HepG2 (cell line): Measurements from ENCODE around the gene SLC10A1. TPM values are rescaled to one million over a fixed set of nuclear protein-coding genes. Genes with fewer than 3 reads are reported as not detected.

Experiments used
- ASH2L ChIP-seq: fragments of 300-600, 200-600 bp; sonication (generic); IDR thresholded peaks from 2 replicates; pipeline ENCODE4 v1.7.0; 2017; ENCODE audit warnings: low read depth, mild to moderate bottlenecking, moderate library complexity, mixed read lengths, low read length; ENCODE audit not compliant: insufficient read length
- ATF7-NPFF ChIP-seq: sonication (generic); formaldehyde crosslinking; IDR thresholded peaks from 2 replicates; pipeline ENCODE4 v1.8.1; 2023; ENCODE audit warnings: mild to moderate bottlenecking, low read depth, missing genetic modification reagents, moderate library complexity
- BORCS8-MEF2B ChIP-seq: sonication (generic); formaldehyde crosslinking; IDR thresholded peaks from 2 replicates; pipeline ENCODE4 v1.8.0; 2022; ENCODE audit warnings: mild to moderate bottlenecking, missing genetic modification reagents
- FOXA1 ChIP-seq, 2 experiments: fragments of 450-650 bp in 1 of 2; sonication (generic) in 1 of 2; formaldehyde crosslinking in 1 of 2; IDR thresholded peaks; 2 replicates each; pipeline versions ENCODE4 v1.4.0 to v1.6.1; 2016 to 2020; ENCODE audit warnings: missing genetic modification reagents in 1 of 2
- FOXK2 ChIP-seq: fragments of 450-650 bp; IDR thresholded peaks from 2 replicates; pipeline ENCODE4 v1.6.1; 2016
- ISL2 ChIP-seq: sonication (generic); formaldehyde crosslinking; IDR thresholded peaks from 2 replicates; pipeline ENCODE4 v1.5.0; 2020; ENCODE audit warnings: missing genetic modification reagents
- KDM4B ChIP-seq: sonication (generic); formaldehyde crosslinking; IDR thresholded peaks from 2 replicates; pipeline ENCODE4 v1.4.0; 2020; ENCODE audit warnings: missing genetic modification reagents
- MATR3 ChIP-seq: sonication (generic); formaldehyde crosslinking; IDR thresholded peaks from 2 replicates; pipeline ENCODE4 v1.4.0; 2020; ENCODE audit warnings: missing genetic modification reagents
- NCOA2 ChIP-seq: sonication (generic); formaldehyde crosslinking; IDR thresholded peaks from 2 replicates; pipeline ENCODE4 v1.8.0; 2022; ENCODE audit warnings: inconsistent platforms
- NR1H2 ChIP-seq: sonication (generic); formaldehyde crosslinking; IDR thresholded peaks from 2 replicates; pipeline ENCODE4 v1.8.1; 2022; ENCODE audit warnings: low read depth, missing genetic modification reagents, borderline replicate concordance
- SOX13 ChIP-seq, 3 experiments: fragments of 450-650 bp in 1 of 3; sonication (generic) in 1 of 3; formaldehyde crosslinking in 1 of 3; IDR thresholded peaks in 2 of 3; conservative IDR thresholded peaks in 1 of 3; 2 replicates each; pipeline versions ENCODE4 v1.5.0 to v1.6.1; 2016 to 2020; ENCODE audit warnings: antibody characterized with exemption in 1 of 3, mild to moderate bottlenecking in 1 of 3, missing compliant biosample characterization in 1 of 3, missing genetic modification reagents in 1 of 3, moderate library complexity in 1 of 3
- TBP ChIP-seq: sonication (generic); formaldehyde crosslinking; IDR thresholded peaks from 2 replicates; pipeline ENCODE4 v1.5.0; 2020; ENCODE audit warnings: missing genetic modification reagents
- TERF1 ChIP-seq: sonication (generic); formaldehyde crosslinking; IDR thresholded peaks from 2 replicates; pipeline ENCODE4 v1.8.0; 2022; ENCODE audit warnings: mild to moderate bottlenecking, missing genetic modification reagents, moderate library complexity
- ZBTB20 ChIP-seq: sonication (generic); formaldehyde crosslinking; IDR thresholded peaks from 2 replicates; pipeline ENCODE4 v1.8.1; 2023; ENCODE audit warnings: missing genetic modification reagents, low read depth, mild to moderate bottlenecking, borderline replicate concordance
- ZBTB34 ChIP-seq: sonication (generic); formaldehyde crosslinking; IDR thresholded peaks from 2 replicates; pipeline ENCODE4 v1.8.0; 2022; ENCODE audit warnings: mild to moderate bottlenecking, missing genetic modification reagents
- ZHX1 ChIP-seq: sonication (generic); formaldehyde crosslinking; IDR thresholded peaks from 2 replicates; pipeline ENCODE4 v1.8.1; 2022; ENCODE audit warnings: low read depth, mild to moderate bottlenecking, missing genetic modification reagents
- ZNF276 ChIP-seq: sonication (generic); formaldehyde crosslinking; IDR thresholded peaks from 2 replicates; pipeline ENCODE4 v1.4.0; 2020; ENCODE audit warnings: mild to moderate bottlenecking, low read depth, missing genetic modification reagents
- ZNF430 ChIP-seq: sonication (generic); formaldehyde crosslinking; IDR thresholded peaks from 2 replicates; pipeline ENCODE4 v1.9.0; 2021; ENCODE audit warnings: mild to moderate bottlenecking, missing genetic modification reagents
- ZNF556 ChIP-seq: sonication (generic); formaldehyde crosslinking; IDR thresholded peaks from 2 replicates; pipeline ENCODE4 v1.4.0; 2020; ENCODE audit warnings: mild to moderate bottlenecking, missing genetic modification reagents, borderline replicate concordance
- ZNF883 ChIP-seq: sonication (generic); formaldehyde crosslinking; IDR thresholded peaks from 2 replicates; pipeline ENCODE4 v1.5.1; 2020; ENCODE audit warnings: mild to moderate bottlenecking, missing genetic modification reagents; ENCODE audit errors: not compliant biosample characterization
- polyA plus RNA-seq, 8 experiments: library from polyadenylated mRNA; depleted of rRNA in 3 of 8; stranded (reverse) in 7 of 8; unstranded in 1 of 8; fragments of >200 nt; fragmentation: Illumina TruSeq in 4 of 8; extraction: Trizol in 4 of 8; gene quantifications; 2 replicates each; pipeline versions ENCODE4 v1.2.1 to v1.2.3, GENCODE V29; 2011 to 2016; ENCODE audit warnings: low read depth in 4 of 8, missing spikeins in 1 of 8, mixed read lengths in 1 of 8; ENCODE audit not compliant: insufficient read depth in 1 of 8
- total RNA-seq, 5 experiments: library from RNA; depleted of rRNA; stranded (reverse); fragments of >200 nt; fragmentation: Illumina TruSeq; extraction: Trizol; gene quantifications; 2 replicates each; pipeline ENCODE4 v1.2.3, GENCODE V29; 2016; ENCODE audit warnings: low read depth in 1 of 5

Gene SLC10A1
- total and polyA plus RNA-seq, 2 of the 13 experiments (the other 11 are each of a cell fraction or from before 2014, with no cell fraction given), result 0.17 TPM; not detected in 1

- TF ChIP-seq ZNF883 (CRISPR knock-in tag) (no peak), TBP (CRISPR knock-in tag) (no peak), ZHX1 (CRISPR knock-in tag) (no peak), ZNF556 (no peak), SOX13 (IDR thresholded peaks at IDR 0.05) (no peak), SOX13 (CRISPR knock-in tag; conservative IDR thresholded peaks at IDR 0.05 in 1 of 2, IDR thresholded peaks at IDR 0.05 in 1 of 2) (peak in 1 of 2 experiments; percentile 62; a peak in 1 of 4 replicates), BORCS8-MEF2B (no peak), NR1H2 (CRISPR knock-in tag) (no peak), NCOA2 (CRISPR knock-in tag) (0 out of 2 replicates have a peak, but pooled peaks have one; percentile 33), ATF7-NPFF (CRISPR knock-in tag) (no peak), FOXK2 (no peak), FOXA1 (IDR thresholded peaks at IDR 0.05) (no peak; the same call in 1 of the 2 replicates), FOXA1 (CRISPR knock-in tag; IDR thresholded peaks at IDR 0.05) (peak; percentile 73), MATR3 (CRISPR knock-in tag) (no peak), ZBTB34 (CRISPR knock-in tag) (no peak), KDM4B (CRISPR knock-in tag) (no peak), ZNF430 (CRISPR knock-in tag) (no peak), ZBTB20 (CRISPR knock-in tag) (peak; percentile 60; the same call in 1 of the 2 replicates), ZNF276 (CRISPR knock-in tag) (no peak), ISL2 (CRISPR knock-in tag) (peak; percentile 43; the same call in 1 of the 2 replicates), TERF1 (CRISPR knock-in tag) (no peak), ASH2L (no peak)
Observed at GRCh38 chr14:69741055-69741454, 56.0 kb downstream of the SLC10A1 start (continued).
